Measurements from ENCODE around the gene ARHGAP15.
A peak's percentile ranks its signal among the peaks of the same experiment; 100 is the strongest.

Gene ARHGAP15

DNA sequence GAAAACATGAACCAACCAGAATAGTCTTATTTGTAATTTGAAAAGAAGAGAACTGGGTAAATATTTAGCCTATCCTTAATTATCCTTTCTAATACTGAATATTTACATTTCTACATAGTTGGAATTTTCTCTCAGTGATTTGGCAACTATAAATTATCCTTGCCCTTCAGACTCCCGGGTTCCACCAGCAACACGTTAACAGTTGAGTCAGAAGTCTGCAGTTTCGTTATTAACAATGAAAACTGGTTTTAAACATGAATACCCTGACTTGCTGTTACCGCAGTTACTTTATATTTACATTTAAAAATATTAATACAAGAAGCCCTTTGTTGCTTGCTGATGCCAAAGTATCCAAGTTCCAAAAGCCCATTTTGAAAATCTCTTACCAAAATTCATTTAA lies 673.0 kb downstream of the ARHGAP15 start:
- ATAC-seq, result no peak

DNA sequence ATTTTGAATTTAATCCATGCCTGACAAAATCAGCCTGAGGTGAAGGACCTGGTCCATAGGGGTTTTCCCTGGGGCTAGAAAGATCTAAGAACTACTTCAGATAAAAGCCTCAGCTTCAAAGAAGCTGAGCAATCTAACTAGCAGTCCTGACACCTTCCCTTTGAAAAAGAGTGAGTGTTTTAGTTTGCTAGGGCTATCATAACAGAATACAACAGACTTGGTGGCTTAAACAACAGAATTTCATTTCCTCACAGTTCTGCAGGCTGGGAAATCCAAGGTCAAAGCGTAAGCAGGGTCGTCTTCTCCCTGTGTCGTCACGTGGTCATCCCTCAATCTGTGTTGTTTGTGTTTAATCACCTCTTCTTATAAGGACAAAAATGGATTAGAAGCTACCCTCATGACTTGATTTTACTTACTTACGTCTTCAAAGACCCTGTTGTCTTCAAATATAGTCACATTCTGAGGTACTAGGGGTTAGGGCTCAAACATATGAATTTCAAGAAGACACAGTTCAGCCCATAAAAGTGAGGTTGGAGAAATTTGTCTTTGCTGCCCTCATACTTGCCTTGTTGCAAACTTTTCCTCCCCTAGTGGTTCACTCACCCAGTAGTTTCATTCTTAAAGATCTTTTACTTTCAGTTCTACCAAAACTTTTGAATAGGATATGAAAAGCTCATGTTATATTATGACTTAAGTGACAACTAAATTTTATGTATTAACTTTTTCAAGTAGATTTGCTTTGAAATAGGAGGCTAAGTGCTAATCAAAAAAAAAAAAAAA lies 673.8 kb downstream of the ARHGAP15 start:
- ATAC-seq, result peak in 1 of 2 donors; percentile 51

DNA sequence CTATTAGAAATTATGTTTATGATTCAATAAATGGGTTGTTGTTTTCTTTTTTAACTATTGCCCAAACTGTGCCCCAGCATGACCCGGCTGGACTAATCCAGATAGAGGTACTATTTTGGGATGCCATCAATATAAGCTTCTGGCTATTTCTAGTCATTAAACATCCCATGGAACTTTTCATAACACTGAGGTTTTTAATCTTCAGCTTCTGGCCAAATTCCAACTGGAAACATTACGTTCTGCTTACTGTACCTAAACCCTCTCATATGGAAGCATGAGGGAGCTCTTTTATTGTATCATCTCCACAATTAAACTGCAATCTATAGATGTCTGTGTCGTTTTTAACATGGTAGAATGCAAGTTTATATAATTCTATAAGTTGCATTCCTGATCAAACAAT lies 674.7 kb downstream of the ARHGAP15 start:
- no peak for ATAC-seq

DNA sequence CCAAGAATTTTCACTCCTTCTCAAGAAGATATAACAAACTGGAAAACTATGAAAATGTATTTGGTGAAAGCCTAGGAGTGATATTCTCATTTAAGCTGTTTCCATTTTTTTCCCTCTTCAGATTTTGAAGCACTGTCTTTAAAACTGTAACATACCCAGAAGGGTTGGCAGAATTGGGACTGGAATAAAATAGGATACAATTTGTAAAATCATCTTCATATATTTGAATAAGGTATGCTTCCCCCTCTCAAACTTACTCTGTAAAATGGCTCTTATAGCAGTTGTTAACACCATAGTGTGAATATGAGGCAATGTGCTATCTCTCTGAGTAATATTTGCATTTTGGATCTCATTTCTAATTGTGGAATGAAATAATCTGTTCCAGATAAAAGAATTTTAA lies 676.4 kb downstream of the ARHGAP15 start:
- ATAC-seq, result no peak

DNA sequence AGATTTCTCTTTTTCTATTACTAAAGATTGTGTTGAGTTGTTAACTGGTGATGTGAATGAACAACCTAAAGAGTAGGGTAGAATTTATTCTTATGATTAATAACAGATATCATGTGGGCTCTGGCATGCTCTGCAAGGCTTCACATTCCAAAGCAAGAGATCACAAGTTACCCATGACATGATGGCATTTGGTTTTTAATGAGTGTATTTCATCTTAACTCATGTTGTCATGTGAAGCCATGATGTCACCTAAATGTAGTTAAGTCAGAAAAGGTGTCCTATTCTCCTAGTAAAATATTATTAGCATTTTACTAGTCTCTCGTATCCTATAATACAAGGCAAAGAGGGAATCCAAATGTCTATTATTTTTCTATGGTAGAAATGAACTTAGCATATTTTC lies 678.0 kb downstream of the ARHGAP15 start:
- no peak for ATAC-seq

DNA sequence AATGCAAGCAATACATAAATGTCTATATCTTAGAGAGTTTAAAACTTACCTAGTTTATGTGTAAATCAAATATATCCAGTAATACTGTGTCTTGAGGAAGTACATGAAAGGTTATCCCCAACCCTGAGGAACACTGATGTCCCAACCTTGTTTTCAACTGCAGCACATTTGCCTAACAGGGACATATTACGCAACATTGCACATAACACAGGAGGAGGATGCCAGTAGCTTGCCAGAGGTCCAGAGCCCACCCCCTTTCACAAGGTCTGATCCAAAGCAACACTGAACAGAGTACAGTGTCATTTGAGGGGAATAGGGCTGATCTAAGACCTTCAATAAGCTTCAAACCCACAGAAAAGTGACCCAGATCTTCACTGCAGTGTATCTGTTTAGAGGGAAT lies 678.5 kb downstream of the ARHGAP15 start:
- no peak for ATAC-seq

DNA sequence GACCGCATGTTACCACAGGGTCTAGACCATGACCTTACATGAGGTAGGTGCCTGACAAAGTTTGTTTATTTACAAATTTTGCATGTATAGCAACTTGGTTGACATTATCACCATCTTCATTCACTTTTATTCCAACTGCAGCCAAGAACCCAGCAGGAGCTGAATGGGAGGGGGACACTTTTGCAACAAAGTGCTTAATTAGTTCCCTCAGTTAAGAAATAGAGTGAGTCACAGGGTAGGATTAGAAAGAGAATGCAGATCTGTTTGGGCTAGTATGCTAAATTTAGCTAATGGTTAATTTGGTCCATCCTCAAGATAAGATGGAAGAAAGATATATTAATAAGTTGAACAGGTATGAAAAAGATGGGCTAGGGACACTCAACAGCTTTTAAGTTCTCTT lies 678.9 kb downstream of the ARHGAP15 start:
- ATAC-seq, result no peak

DNA sequence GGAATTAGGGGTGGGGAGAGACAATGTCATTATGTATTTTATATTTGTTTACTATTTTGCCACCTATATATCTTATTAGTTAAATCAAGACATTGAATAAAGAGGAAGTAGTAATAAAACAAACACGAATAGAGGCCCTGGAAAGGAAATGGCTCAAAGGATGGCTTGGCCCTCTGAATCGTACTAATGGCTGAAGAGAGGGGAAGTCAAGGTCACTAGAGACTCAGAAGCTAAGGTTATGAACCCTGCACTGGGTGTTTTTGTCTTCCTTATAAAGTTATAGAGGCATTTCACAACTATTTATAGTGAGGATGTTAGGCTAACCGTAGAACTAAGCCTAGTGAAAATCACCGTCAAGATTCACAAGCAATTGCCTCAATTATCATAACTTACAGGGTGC lies 685.9 kb downstream of the ARHGAP15 start:
- ATAC-seq, result no peak

DNA sequence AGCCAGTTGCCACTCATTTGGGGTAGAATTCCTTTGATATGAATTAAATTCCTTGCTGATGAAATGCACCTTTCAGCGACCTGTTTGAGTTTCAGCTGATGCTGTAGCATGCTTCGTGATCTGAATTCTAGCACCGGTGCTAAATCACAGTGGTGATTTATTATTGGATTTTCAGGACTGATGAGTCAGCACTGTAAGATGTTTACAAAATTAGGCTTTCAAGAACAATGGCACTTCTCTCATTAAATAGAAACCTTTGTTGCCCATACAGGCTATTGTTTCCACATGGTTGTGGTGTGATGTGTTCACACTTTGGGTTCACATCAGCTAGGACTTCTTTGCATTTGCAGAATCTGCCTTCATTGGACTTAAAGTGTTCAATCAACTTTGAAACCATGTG lies 687.7 kb downstream of the ARHGAP15 start:
- no peak for ATAC-seq
